H1 (cell line): ENCODE results near the gene ZBTB14. TPM values are rescaled to one million over a fixed set of nuclear protein-coding genes. Genes with fewer than 3 reads are reported as not detected.

Experiments used
- CTCF ChIA-PET: fragments of 300-600 bp; sonication (Branson Sonifier 250); formaldehyde crosslinking; loops from one replicate; lab custom pipeline; 2021; ENCODE audit not compliant: partially characterized antibody; lab: Charles Lee
- POLR2A ChIA-PET: fragments of 300-600 bp; sonication (Branson Sonifier 250); formaldehyde crosslinking; loops from one replicate; lab custom pipeline; 2021; ENCODE audit warnings: inconsistent platforms; ENCODE audit not compliant: partially characterized antibody; lab: Charles Lee
- DNase-seq, 2 experiments: peaks; one replicate each; pipeline versions ENCODE4 v3.0.0 to v3.0.0-alpha.2; 2010 to 2022; ENCODE audit warnings: low spot score in 2 of 2, low read depth in 1 of 2, mixed read lengths in 1 of 2
- FAIRE-seq: peaks from 2 replicates; lab custom pipeline; 2011; peaks lifted over from hg19 to GRCh38; lab: Jason Lieb, UNC
- H2AFZ ChIP-seq: 2 replicates; pipeline ENCODE4 v1.8.1; 2012; ENCODE audit warnings: low read length, inconsistent platforms
- H2AK5ac ChIP-seq: 2 replicates; pipeline ENCODE4 v1.6.1; 2013; ENCODE audit warnings: low read depth, low read length
- H2BK120ac ChIP-seq: replicated peaks from 2 replicates; pipeline ENCODE3; 2013; ENCODE audit warnings: low read depth, low read length, inconsistent platforms
- H2BK12ac ChIP-seq: 2 replicates; pipeline ENCODE4 v1.6.1; 2013; ENCODE audit warnings: low read depth, low read length
- H2BK15ac ChIP-seq: 2 replicates; pipeline ENCODE4 v1.6.1; 2013; ENCODE audit warnings: low read length
- H2BK20ac ChIP-seq: 2 replicates; pipeline ENCODE4 v1.6.1; 2013; ENCODE audit warnings: low read length
- H2BK5ac ChIP-seq: 2 replicates; pipeline ENCODE4 v1.6.1; 2013; ENCODE audit warnings: low read depth, low read length
- H3K14ac ChIP-seq: 2 replicates; pipeline ENCODE4 v1.6.1; 2013; ENCODE audit warnings: inconsistent platforms; ENCODE audit not compliant: insufficient read length
- H3K18ac ChIP-seq: 2 replicates; pipeline ENCODE4 v1.6.1; 2013; ENCODE audit warnings: low read length; ENCODE audit errors: extremely low read depth
- H3K23ac ChIP-seq: 2 replicates; pipeline ENCODE4 v1.6.1; 2013; ENCODE audit warnings: inconsistent platforms; ENCODE audit not compliant: insufficient read length
- H3K23me2 ChIP-seq: 2 replicates; pipeline ENCODE4 v1.6.1; 2013; ENCODE audit warnings: low read depth, low read length
- H3K27ac ChIP-seq: 2 replicates; pipeline ENCODE4 v1.6.1; 2011; ENCODE audit warnings: low read depth, low read length, inconsistent platforms
- H3K27me3 ChIP-seq, 4 experiments: replicated peaks in 1 of 4; 1 replicate in 1 of 4; 2 replicates in 3 of 4; pipeline versions ENCODE4 v1.6.1 to v1.8.1; 2011 to 2013; ENCODE audit warnings: low read length in 3 of 4, mild to moderate bottlenecking in 3 of 4, inconsistent platforms in 2 of 4, mixed read lengths in 2 of 4, moderate library complexity in 1 of 4; ENCODE audit not compliant: control insufficient read depth in 3 of 4, insufficient read depth in 3 of 4; ENCODE audit errors: extremely low read depth in 1 of 4
- H3K36me3 ChIP-seq, 4 experiments: 2 replicates each; pipeline versions ENCODE4 v1.6.1 to v1.8.1; 2011 to 2013; ENCODE audit warnings: mild to moderate bottlenecking in 4 of 4, low read length in 3 of 4, moderate library complexity in 2 of 4, control low read depth in 1 of 4, inconsistent platforms in 1 of 4; ENCODE audit not compliant: insufficient read depth in 4 of 4, control insufficient read depth in 2 of 4
- H3K4ac ChIP-seq: replicated peaks from 2 replicates; pipeline ENCODE3; 2013; ENCODE audit warnings: low read length, low read depth, mixed read lengths, inconsistent platforms; ENCODE audit not compliant: insufficient read length
- H3K4me1 ChIP-seq, 4 experiments: replicated peaks in 1 of 4; 1 replicate in 1 of 4; 2 replicates in 3 of 4; pipeline versions ENCODE4 v1.6.1 to v1.8.1; 2011 to 2013; ENCODE audit warnings: low read length in 3 of 4, inconsistent platforms in 2 of 4, mixed read lengths in 1 of 4; ENCODE audit not compliant: insufficient read depth in 4 of 4, control insufficient read depth in 3 of 4
- H3K4me2 ChIP-seq, 2 experiments: 2 replicates each; pipeline versions ENCODE4 v1.6.1 to v1.8.1; 2011 to 2013; ENCODE audit warnings: low read depth in 2 of 2, low read length in 2 of 2, control low read depth in 1 of 2, inconsistent platforms in 1 of 2, mild to moderate bottlenecking in 1 of 2; ENCODE audit not compliant: insufficient read depth in 1 of 2
- H3K4me3 ChIP-seq, 4 experiments: fragments of 200-600, 300-600 bp in 1 of 4; sonication (generic), shearing (Covaris generic), sonication (Bioruptor Twin) in 1 of 4; 2 replicates each; pipeline versions ENCODE4 v1.5.1 to v1.8.1; 2011 to 2016; ENCODE audit warnings: low read length in 4 of 4, low read depth in 3 of 4, control low read depth in 2 of 4, inconsistent platforms in 2 of 4, mild to moderate bottlenecking in 2 of 4, mixed read lengths in 1 of 4, moderate library complexity in 1 of 4; ENCODE audit not compliant: insufficient read depth in 2 of 4; ENCODE audit errors: extremely low read depth in 1 of 4
- H3K56ac ChIP-seq: replicated peaks from 2 replicates; pipeline ENCODE3; 2013; ENCODE audit warnings: low read depth, mild to moderate bottlenecking, mixed read lengths, low read length, inconsistent platforms; ENCODE audit not compliant: insufficient read length
- H3K79me1 ChIP-seq: 2 replicates; pipeline ENCODE4 v1.6.1; 2013; ENCODE audit warnings: low read depth, low read length, control low read depth
- H3K79me2 ChIP-seq, 2 experiments: 2 replicates each; pipeline versions ENCODE4 v1.6.1 to v1.8.1; 2012 to 2013; ENCODE audit warnings: low read length in 2 of 2, mild to moderate bottlenecking in 2 of 2, inconsistent platforms in 1 of 2; ENCODE audit not compliant: insufficient read depth in 2 of 2, control insufficient read depth in 1 of 2
- H3K9ac ChIP-seq, 4 experiments: replicated peaks in 1 of 4; 1 replicate in 1 of 4; 2 replicates in 3 of 4; pipeline versions ENCODE4 v1.6.1 to v1.8.1; 2011 to 2013; ENCODE audit warnings: low read depth in 3 of 4, low read length in 3 of 4, control low read depth in 2 of 4, mild to moderate bottlenecking in 2 of 4, moderate library complexity in 2 of 4, inconsistent platforms in 1 of 4; ENCODE audit errors: extremely low read depth in 1 of 4
- H3K9me3 ChIP-seq, 2 experiments: 2 replicates each; pipeline versions ENCODE4 v1.6.1 to v1.8.1; 2012 to 2013; ENCODE audit warnings: mild to moderate bottlenecking in 2 of 2, moderate library complexity in 2 of 2, control low read depth in 1 of 2, inconsistent platforms in 1 of 2, low read depth in 1 of 2, low read length in 1 of 2, mixed read lengths in 1 of 2; ENCODE audit not compliant: insufficient read depth in 2 of 2
- H4K20me1 ChIP-seq, 2 experiments: replicated peaks in 1 of 2; 2 replicates each; pipeline versions ENCODE3 to v1.8.1; 2011 to 2013; ENCODE audit warnings: inconsistent platforms in 2 of 2, low read length in 2 of 2, mild to moderate bottlenecking in 1 of 2; ENCODE audit not compliant: insufficient read depth in 2 of 2, control insufficient read depth in 1 of 2
- H4K5ac ChIP-seq: 2 replicates; pipeline ENCODE4 v1.6.1; 2013; ENCODE audit warnings: low read length, low read depth, mixed read lengths, inconsistent platforms; ENCODE audit not compliant: insufficient read length
- H4K8ac ChIP-seq: 2 replicates; pipeline ENCODE4 v1.8.0; 2013; ENCODE audit warnings: mild to moderate bottlenecking, moderate library complexity, low read length, inconsistent platforms; ENCODE audit not compliant: insufficient read depth; ENCODE audit errors: extremely low read depth
- H4K91ac ChIP-seq: replicated peaks from 2 replicates; pipeline ENCODE3; 2013; ENCODE audit warnings: low read length, mixed read lengths, inconsistent platforms; ENCODE audit not compliant: insufficient read length
- CBX5 ChIP-seq: fragments of 300-800, 300-1000 bp; sonication (generic); IDR thresholded peaks from 2 replicates; pipeline ENCODE4 v1.7.1; 2016; ENCODE audit warnings: antibody characterized with exemption, low read length, low read depth
- JUND ChIP-seq: IDR thresholded peaks from 2 replicates; pipeline ENCODE4 v1.6.1; 2011; ENCODE audit warnings: mild to moderate bottlenecking, improper control_type of control experiment, low read length
- KDM4A ChIP-seq: IDR thresholded peaks from one replicate; pipeline ENCODE4 v1.7.1; 2012; ENCODE audit warnings: low read depth, mild to moderate bottlenecking, moderate library complexity, low read length, inconsistent platforms; ENCODE audit not compliant: severe bottlenecking
- MAFK ChIP-seq: IDR thresholded peaks from 2 replicates; pipeline ENCODE4 v1.6.1; 2012; ENCODE audit warnings: low read depth, mild to moderate bottlenecking, improper control_type of control experiment, low read length
- MAX ChIP-seq: IDR thresholded peaks from 2 replicates; pipeline ENCODE4 v1.6.1; 2012; ENCODE audit warnings: inconsistent platforms
- POLR2A ChIP-seq, 2 experiments: IDR thresholded peaks; 1 replicate in 1 of 2; 2 replicates in 1 of 2; pipeline ENCODE4 v1.6.1; 2011; ENCODE audit warnings: low read depth in 2 of 2, low read length in 2 of 2, mild to moderate bottlenecking in 2 of 2; ENCODE audit errors: control extremely low read depth in 1 of 2
- RFX5 ChIP-seq: IDR thresholded peaks from 2 replicates; pipeline ENCODE4 v1.6.1; 2011; ENCODE audit warnings: low read depth, low read length, improper control_type of control experiment, borderline replicate concordance
- RXRA ChIP-seq: IDR thresholded peaks from 2 replicates; pipeline ENCODE4 v1.6.1; 2011; ENCODE audit warnings: low read depth, mild to moderate bottlenecking, low read length, moderate library complexity; ENCODE audit not compliant: insufficient read depth
- SAP30 ChIP-seq: fragments of 300-600 bp; sonication (generic); IDR thresholded peaks from 2 replicates; pipeline ENCODE4 v1.7.1; 2012; ENCODE audit warnings: low read length, moderate library complexity, mild to moderate bottlenecking, inconsistent platforms; ENCODE audit not compliant: insufficient read depth, insufficient replicate concordance
- SIX5 ChIP-seq: IDR thresholded peaks from 2 replicates; pipeline ENCODE4 v1.6.1; 2011; ENCODE audit warnings: mild to moderate bottlenecking, low read depth, low read length
- SP2 ChIP-seq: IDR thresholded peaks from 2 replicates; pipeline ENCODE4 v1.6.1; 2012; ENCODE audit warnings: mild to moderate bottlenecking, low read length, inconsistent platforms
- SRF ChIP-seq: IDR thresholded peaks from 2 replicates; pipeline ENCODE4 v1.6.1; 2011; ENCODE audit warnings: mild to moderate bottlenecking, low read depth, low read length, moderate library complexity
- TAF7 ChIP-seq: optimal IDR thresholded peaks from 2 replicates; pipeline ENCODE3; 2011; ENCODE audit warnings: low read depth, mild to moderate bottlenecking, inconsistent platforms, low read length, moderate library complexity, borderline replicate concordance
- TBP ChIP-seq: IDR thresholded peaks from 2 replicates; pipeline ENCODE4 v1.6.1; 2011; ENCODE audit warnings: low read depth, low read length, improper control_type of control experiment
- TCF12 ChIP-seq: IDR thresholded peaks from 2 replicates; pipeline ENCODE4 v1.6.1; 2011; ENCODE audit warnings: low read depth, mild to moderate bottlenecking, low read length
- ZNF274 ChIP-seq: IDR thresholded peaks from 2 replicates; pipeline ENCODE4 v1.7.0; 2012; ENCODE audit warnings: low read length, borderline replicate concordance; ENCODE audit errors: extremely low read depth
- WGBS, 2 experiments: shearing (Covaris generic) in 1 of 2; methylation state at CpG; one replicate each; pipeline versions ENCODE4 v1.1.6 to v1.1.7; 2013 to 2015; ENCODE audit warnings: low lambda C conversion rate in 2 of 2, mixed read lengths in 2 of 2, inconsistent platforms in 1 of 2, low coverage in 1 of 2, missing lambda C conversion rate in 1 of 2; ENCODE audit not compliant: insufficient replicate concordance in 2 of 2, insufficient coverage in 1 of 2, insufficient read length in 1 of 2; ENCODE audit errors: extremely low coverage in 1 of 2, missing lambda C conversion rate in 1 of 2; 5-methylcytosine and 5-hydroxymethylcytosine counted together
- polyA plus RNA-seq, 7 experiments: library from polyadenylated mRNA; depleted of rRNA in 3 of 7; stranded (reverse) in 5 of 7; unstranded in 2 of 7; fragments of >200 nt in 5 of 7; fragments of 200-250 nt in 2 of 7; gene quantifications; 1 replicate in 5 of 7; 2 replicates in 1 of 7; 4 replicates in 1 of 7; pipeline versions ENCODE4 v1.2.1 to v1.2.3, GENCODE V29; 2011 to 2013; ENCODE audit warnings: missing spikeins in 2 of 7, mixed read lengths in 2 of 7
- total RNA-seq: library from RNA; stranded (reverse); fragmentation: NEBNext Ultra II Directional; extraction: Animal tissue kit (Norgen Biotek cat#: 25700); gene quantifications from 2 replicates; pipeline ENCODE4 v1.2.1, GENCODE V29; 2021

Gene ZBTB14
- total and polyA plus RNA-seq, 2 of the 8 experiments (the other 6 are each of a cell fraction or from before 2014, with no cell fraction given), result 5.2 to 18.3 TPM

- H3K4me2 ChIP-seq, result no peak overlapping the region
- TF ChIP-seq JUND, result no peak
- TF ChIP-seq ZNF274, result no peak
- TF ChIP-seq POLR2A (IDR thresholded peaks at IDR 0.05; ENCODE audit: control extremely low read depth in 1 of 2, low read depth in 2 of 2, low read length in 2 of 2), result no peak
- TF ChIP-seq TAF7, result no peak
- TF ChIP-seq TCF12, result no peak
- TF ChIP-seq RXRA, result no peak
- TF ChIP-seq SRF, result no peak
- TF ChIP-seq TBP, result no peak
- TF ChIP-seq MAX, result no peak
- TF ChIP-seq KDM4A, result no peak
- no peak for TF ChIP-seq SAP30
- TF ChIP-seq CBX5, result no peak
- no peak for TF ChIP-seq SIX5
- no peak for TF ChIP-seq SP2
- no peak for TF ChIP-seq RFX5
- no peak for TF ChIP-seq MAFK
Observed at GRCh38 chr18:5315838-5316237, 20.3 kb upstream of the ZBTB14 start.

More at GRCh38 chr18:5315838-5316237, 20.3 kb upstream of the ZBTB14 start:
- Histone ChIP-seq H2BK20ac (no peak overlapping the region), H4K8ac (no peak overlapping the region), H3K79me1 (no peaks in the 10 kb centered on the region), H3K23me2 (no peaks in the 10 kb centered on the region), H2AK5ac (no peak overlapping the region), H3K23ac (no peak overlapping the region), H3K9me3 (no peaks in the 10 kb centered on the region), H3K79me2 (no peaks in the 10 kb centered on the region), H4K20me1 (no peaks in the 10 kb centered on the region), H3K27ac (no peak overlapping the region), H3K4ac (no peak overlapping the region), H3K14ac (no peak overlapping the region), H2BK12ac (no peak overlapping the region), H3K56ac (no peak overlapping the region), H3K4me3 (no peak overlapping the region), H4K91ac (no peak overlapping the region), H2AFZ (no peak overlapping the region), H3K18ac (no peak overlapping the region), H3K27me3 (no peaks in the 10 kb centered on the region), H2BK120ac (no peak overlapping the region), H3K9ac (no peak overlapping the region), H2BK15ac (no peak overlapping the region), H3K36me3 (no peaks in the 10 kb centered on the region), H4K5ac (no peak overlapping the region), H2BK5ac (no peak overlapping the region), H3K4me1 (no peaks in the 10 kb centered on the region)
- DNase-seq (no peak), FAIRE-seq (no peak)
- ChIA-PET CTCF (interaction anchor here (0.8 kb wide), 1 partner anchor 111 kb away, joined by 3 read pairs; no protein-coding TSS in a partner anchor), POLR2A (no interaction called here)
- 84% methylated on average over 2 of the region's 2 CpGs; no CpG with 5 or more reads in 1 of the 2 experiments for WGBS, 2 experiments
